GM12878 (cell line): ENCODE data around the gene REG1A. TPM values are rescaled to one million over a fixed set of nuclear protein-coding genes. Genes with fewer than 3 reads are reported as not detected.

Experiments
- ATAC-seq: fragments of 200-7000 bp; cut with Tn5 transposase; 3 replicates; pipeline ENCODE4 v1.9.1; 2020; ENCODE audit warnings: mild to moderate bottlenecking, moderate library complexity
- BruUV-seq: library from RNA; stranded (reverse); fragments of 400-500 nt; replicated peaks from 2 replicates; lab custom pipeline; 2021; lab: Mats Ljungman, UMichigan
- CTCF ChIA-PET: fragments of 300-600 bp; sonication (Branson Sonifier 250); formaldehyde crosslinking; extraction: SDS; loops from one replicate; lab custom pipeline; 2021; ENCODE audit warnings: inconsistent platforms; lab: Yijun Ruan, JAX
- POLR2A ChIA-PET: fragments of 350-600 bp; formaldehyde crosslinking; extraction: SDS; loops from one replicate; lab custom pipeline; 2021; ENCODE audit warnings: inconsistent platforms; lab: Charles Lee
- RAD21 ChIA-PET: fragments of 300-600 bp; sonication (Branson Sonifier 250); formaldehyde crosslinking; loops from one replicate; lab custom pipeline; 2023; ENCODE audit warnings: antibody characterized with exemption; ENCODE audit not compliant: unreplicated experiment; lab: Charles Lee
- SMC1A ChIA-PET: fragments of 300-600 bp; sonication (Branson Sonifier 250); formaldehyde crosslinking; loops from one replicate; lab custom pipeline; 2023; ENCODE audit not compliant: unreplicated experiment, uncharacterized antibody; lab: Charles Lee
- DNase-seq: peaks from one replicate; pipeline ENCODE4 v3.0.0-alpha.2; 2011; ENCODE audit warnings: low read depth, low spot score
- FAIRE-seq: peaks from 3 replicates; lab custom pipeline; 2011; peaks lifted over from hg19 to GRCh38; lab: Jason Lieb, UNC
- H2AFZ ChIP-seq: 2 replicates; pipeline ENCODE4 v1.6.0; 2011; ENCODE audit warnings: low read depth, low read length, control low read depth; ENCODE audit not compliant: control insufficient read depth
- H3K27ac ChIP-seq: 2 replicates; pipeline ENCODE4 v1.5.1; 2011; ENCODE audit warnings: control low read depth; ENCODE audit not compliant: control insufficient read depth, insufficient read depth
- H3K27me3 ChIP-seq, 2 experiments: replicated peaks in 1 of 2; 2 replicates each; pipeline versions ENCODE4 v1.6.0 to v1.6.1; 2011; ENCODE audit warnings: low read length in 1 of 2; ENCODE audit not compliant: control insufficient read depth in 2 of 2, insufficient read depth in 2 of 2
- H3K36me3 ChIP-seq, 2 experiments: 2 replicates each; pipeline ENCODE4 v1.5.1; 2011; ENCODE audit warnings: low read length in 1 of 2; ENCODE audit not compliant: control insufficient read depth in 2 of 2, insufficient read depth in 2 of 2
- H3K4me1 ChIP-seq: 2 replicates; pipeline ENCODE4 v1.6.1; 2011; ENCODE audit warnings: mild to moderate bottlenecking, low read length, moderate library complexity, mixed read lengths; ENCODE audit not compliant: control insufficient read depth, insufficient read depth
- H3K4me2 ChIP-seq: 2 replicates; pipeline ENCODE4 v1.6.0; 2011; ENCODE audit warnings: control low read depth; ENCODE audit not compliant: control insufficient read depth, insufficient read depth
- H3K4me3 ChIP-seq: fragments of 200-600 bp; sonication (generic); 2 replicates; pipeline ENCODE4 v1.5.1; 2016
- H3K79me2 ChIP-seq: 2 replicates; pipeline ENCODE4 v1.6.0; 2011; ENCODE audit warnings: low read length; ENCODE audit not compliant: control insufficient read depth, insufficient read depth
- H3K9ac ChIP-seq: 2 replicates; pipeline ENCODE4 v1.8.0; 2011; ENCODE audit warnings: low read length, control low read depth, mixed read lengths; ENCODE audit not compliant: control insufficient read depth, insufficient read depth
- H3K9me3 ChIP-seq: replicated peaks from 3 replicates; pipeline ENCODE4 v1.5.1; 2011; ENCODE audit warnings: mild to moderate bottlenecking, low read length; ENCODE audit not compliant: control insufficient read depth, insufficient read depth
- H4K20me1 ChIP-seq: 2 replicates; pipeline ENCODE4 v1.6.0; 2011; ENCODE audit not compliant: control insufficient read depth, insufficient read depth
- GATAD2B ChIP-seq: fragments of 450-650 bp; conservative IDR thresholded peaks from 2 replicates; pipeline ENCODE4 v1.6.1; 2017; ENCODE audit warnings: low read depth, mild to moderate bottlenecking, moderate library complexity
- IRF4 ChIP-seq: IDR thresholded peaks from 2 replicates; pipeline ENCODE4 v1.6.1; 2011; ENCODE audit warnings: low read depth, low read length
- PKNOX1 ChIP-seq: fragments of 450-650 bp; IDR thresholded peaks from 2 replicates; pipeline ENCODE4 v1.6.1; 2016; ENCODE audit warnings: mild to moderate bottlenecking
- ZNF274 ChIP-seq: IDR thresholded peaks from one replicate; pipeline ENCODE4 v1.8.0; 2011; ENCODE audit not compliant: insufficient read length, insufficient read depth
- ZZZ3 ChIP-seq: IDR thresholded peaks from 2 replicates; pipeline ENCODE4 v1.6.1; 2011; ENCODE audit warnings: low read depth; ENCODE audit not compliant: control insufficient read depth, insufficient read length
- WGBS: methylation state at CpG from one replicate; pipeline ENCODE4 v1.1.6; 2016; ENCODE audit warnings: low lambda C conversion rate; ENCODE audit not compliant: insufficient replicate concordance, insufficient coverage; ENCODE audit errors: missing lambda C conversion rate; 5-methylcytosine and 5-hydroxymethylcytosine counted together
- in situ Hi-C: fragments of 300-500 bp; cut with MboI; formaldehyde crosslinking; loops from 9 replicates; pipeline ENCODE4 v1.14.3; 2018; ENCODE audit warnings: mixed read lengths
- intact Hi-C: fragments of 100-400 bp; cut with micrococcal nuclease; formaldehyde crosslinking; loops from one replicate; pipeline ENCODE4 v1.14.2; 2022; ENCODE audit not compliant: unreplicated experiment
- polyA plus RNA-seq, 11 experiments: library from polyadenylated mRNA; depleted of rRNA in 4 of 11; unstranded in 6 of 11; stranded (reverse) in 5 of 11; fragments of >200 nt; fragmentation: Nextera tagmentation in 4 of 11; fragmentation: Illumina TruSeq in 1 of 11; extraction: Ambion mirVana in 4 of 11; extraction: Trizol in 1 of 11; gene quantifications; 1 replicate in 1 of 11; 2 replicates in 10 of 11; pipeline versions ENCODE4 v1.2.1 to v1.2.3, GENCODE V29; 2011 to 2016; ENCODE audit warnings: inconsistent platforms in 2 of 11, missing spikeins in 2 of 11, low read depth in 1 of 11
- total RNA-seq, 4 experiments: library from RNA; depleted of rRNA in 3 of 4; stranded (reverse); fragments of >200 nt in 3 of 4; fragmentation: Illumina TruSeq in 1 of 4; extraction: Trizol in 1 of 4; gene quantifications; 2 replicates each; pipeline versions ENCODE4 v1.2.1 to v1.2.3, GENCODE V29; 2013 to 2021
- TF ChIP-seq, protein P1 (sequence below): IDR thresholded peaks from 2 replicates; pipeline ENCODE4 v1.6.1; 2012; ENCODE audit warnings: mild to moderate bottlenecking, low read depth, low read length
- TF ChIP-seq, protein P2 (sequence below): fragments of 450-650 bp; formaldehyde crosslinking; IDR thresholded peaks from 2 replicates; pipeline ENCODE4 v1.5.0; 2022; ENCODE audit warnings: mild to moderate bottlenecking, missing genetic modification characterization

REG1A gene
- total and polyA plus RNA-seq, 10 of the 15 experiments (the other 5 are each of a cell fraction or from before 2014, with no cell fraction given), result 4.5 TPM; not detected in 9

DNA sequence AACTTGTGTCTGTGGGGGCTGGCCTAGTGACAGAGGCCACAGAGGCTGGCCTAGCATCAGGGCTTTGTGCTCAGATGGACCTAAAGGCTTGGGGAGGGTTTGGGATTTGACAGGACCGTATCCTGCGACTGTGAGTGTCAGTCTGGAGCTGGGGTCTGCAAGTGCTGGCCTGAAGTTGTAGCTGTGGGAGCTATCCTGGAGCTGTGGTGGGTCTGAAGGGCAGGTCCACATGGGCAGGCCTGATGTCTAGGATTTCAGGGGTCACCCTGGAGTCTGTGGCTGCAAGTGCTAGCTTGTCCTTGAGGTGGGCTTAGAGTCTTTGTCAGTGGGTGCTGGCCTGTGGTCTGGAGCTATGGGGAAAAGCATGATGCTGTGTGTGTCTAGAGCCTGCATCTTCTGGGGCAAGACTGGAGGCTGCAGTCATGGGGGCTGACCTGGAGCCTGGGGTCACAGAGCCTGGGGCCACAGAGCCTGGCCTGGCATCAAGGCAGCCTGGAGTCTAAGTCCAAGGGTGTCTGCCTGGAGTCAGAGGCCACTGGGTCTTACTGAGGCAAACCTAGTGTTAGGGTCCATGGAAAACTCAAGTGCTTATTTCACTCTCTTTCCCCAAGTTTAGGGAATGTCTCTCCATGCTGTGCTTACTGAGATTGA is 35.7 kb downstream of the REG1A start:
- Histone ChIP-seq H2AFZ (no peak overlapping the region), H3K4me2 (no peak overlapping the region), H3K79me2 (no peaks in the 10 kb centered on the region), H4K20me1 (no peaks in the 10 kb centered on the region), H3K27me3 (no peaks in the 10 kb centered on the region; a peak in 1 of 4 replicates), H3K27ac (no peak overlapping the region)
- ChIA-PET CTCF (no interaction called here), SMC1A (no interaction called here), RAD21 (no interaction called here), POLR2A (no interaction called here)
- no peak for DNase-seq
- intact Hi-C loops, result no loop called here
- no TSS peak for BruUV-seq
- ATAC-seq, result no peak
- no peak for FAIRE-seq
- 0% methylated on average over 2 of the region's 2 CpGs for WGBS
- TF ChIP-seq ZZZ3 (no peak), IRF4 (no peak), GATAD2B (no peak), PKNOX1 (no peak), ZNF274 (no peak)
- TF ChIP-seq, protein P1, sequence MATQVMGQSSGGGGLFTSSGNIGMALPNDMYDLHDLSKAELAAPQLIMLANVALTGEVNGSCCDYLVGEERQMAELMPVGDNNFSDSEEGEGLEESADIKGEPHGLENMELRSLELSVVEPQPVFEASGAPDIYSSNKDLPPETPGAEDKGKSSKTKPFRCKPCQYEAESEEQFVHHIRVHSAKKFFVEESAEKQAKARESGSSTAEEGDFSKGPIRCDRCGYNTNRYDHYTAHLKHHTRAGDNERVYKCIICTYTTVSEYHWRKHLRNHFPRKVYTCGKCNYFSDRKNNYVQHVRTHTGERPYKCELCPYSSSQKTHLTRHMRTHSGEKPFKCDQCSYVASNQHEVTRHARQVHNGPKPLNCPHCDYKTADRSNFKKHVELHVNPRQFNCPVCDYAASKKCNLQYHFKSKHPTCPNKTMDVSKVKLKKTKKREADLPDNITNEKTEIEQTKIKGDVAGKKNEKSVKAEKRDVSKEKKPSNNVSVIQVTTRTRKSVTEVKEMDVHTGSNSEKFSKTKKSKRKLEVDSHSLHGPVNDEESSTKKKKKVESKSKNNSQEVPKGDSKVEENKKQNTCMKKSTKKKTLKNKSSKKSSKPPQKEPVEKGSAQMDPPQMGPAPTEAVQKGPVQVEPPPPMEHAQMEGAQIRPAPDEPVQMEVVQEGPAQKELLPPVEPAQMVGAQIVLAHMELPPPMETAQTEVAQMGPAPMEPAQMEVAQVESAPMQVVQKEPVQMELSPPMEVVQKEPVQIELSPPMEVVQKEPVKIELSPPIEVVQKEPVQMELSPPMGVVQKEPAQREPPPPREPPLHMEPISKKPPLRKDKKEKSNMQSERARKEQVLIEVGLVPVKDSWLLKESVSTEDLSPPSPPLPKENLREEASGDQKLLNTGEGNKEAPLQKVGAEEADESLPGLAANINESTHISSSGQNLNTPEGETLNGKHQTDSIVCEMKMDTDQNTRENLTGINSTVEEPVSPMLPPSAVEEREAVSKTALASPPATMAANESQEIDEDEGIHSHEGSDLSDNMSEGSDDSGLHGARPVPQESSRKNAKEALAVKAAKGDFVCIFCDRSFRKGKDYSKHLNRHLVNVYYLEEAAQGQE, result no peak
- TF ChIP-seq, protein P2, sequence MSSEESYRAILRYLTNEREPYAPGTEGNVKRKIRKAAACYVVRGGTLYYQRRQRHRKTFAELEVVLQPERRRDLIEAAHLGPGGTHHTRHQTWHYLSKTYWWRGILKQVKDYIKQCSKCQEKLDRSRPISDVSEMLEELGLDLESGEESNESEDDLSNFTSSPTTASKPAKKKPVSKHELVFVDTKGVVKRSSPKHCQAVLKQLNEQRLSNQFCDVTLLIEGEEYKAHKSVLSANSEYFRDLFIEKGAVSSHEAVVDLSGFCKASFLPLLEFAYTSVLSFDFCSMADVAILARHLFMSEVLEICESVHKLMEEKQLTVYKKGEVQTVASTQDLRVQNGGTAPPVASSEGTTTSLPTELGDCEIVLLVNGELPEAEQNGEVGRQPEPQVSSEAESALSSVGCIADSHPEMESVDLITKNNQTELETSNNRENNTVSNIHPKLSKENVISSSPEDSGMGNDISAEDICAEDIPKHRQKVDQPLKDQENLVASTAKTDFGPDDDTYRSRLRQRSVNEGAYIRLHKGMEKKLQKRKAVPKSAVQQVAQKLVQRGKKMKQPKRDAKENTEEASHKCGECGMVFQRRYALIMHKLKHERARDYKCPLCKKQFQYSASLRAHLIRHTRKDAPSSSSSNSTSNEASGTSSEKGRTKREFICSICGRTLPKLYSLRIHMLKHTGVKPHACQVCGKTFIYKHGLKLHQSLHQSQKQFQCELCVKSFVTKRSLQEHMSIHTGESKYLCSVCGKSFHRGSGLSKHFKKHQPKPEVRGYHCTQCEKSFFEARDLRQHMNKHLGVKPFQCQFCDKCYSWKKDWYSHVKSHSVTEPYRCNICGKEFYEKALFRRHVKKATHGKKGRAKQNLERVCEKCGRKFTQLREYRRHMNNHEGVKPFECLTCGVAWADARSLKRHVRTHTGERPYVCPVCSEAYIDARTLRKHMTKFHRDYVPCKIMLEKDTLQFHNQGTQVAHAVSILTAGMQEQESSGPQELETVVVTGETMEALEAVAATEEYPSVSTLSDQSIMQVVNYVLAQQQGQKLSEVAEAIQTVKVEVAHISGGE (CRISPR knock-in tag), result no peak
- TF ChIP-seq, all 136 proteins: peak for 0
- Histone ChIP-seq H3K9ac (no peak overlapping the region), H3K36me3 (no peaks in the 10 kb centered on the region), H3K4me3 (no peak overlapping the region), H3K9me3 (no peaks in the 10 kb centered on the region), H3K4me1 (no peaks in the 10 kb centered on the region)
- in situ Hi-C loops, result no loop called here
